Smooth muscle cell of the brain vasculature (primary cell): Measurements from ENCODE around the gene LIG1.

Experiments used
- DNase-seq: peaks from one replicate; pipeline ENCODE4 v3.0.0-alpha.2; 2012; ENCODE audit warnings: low read depth, low spot score

LIG1 gene

DNA sequence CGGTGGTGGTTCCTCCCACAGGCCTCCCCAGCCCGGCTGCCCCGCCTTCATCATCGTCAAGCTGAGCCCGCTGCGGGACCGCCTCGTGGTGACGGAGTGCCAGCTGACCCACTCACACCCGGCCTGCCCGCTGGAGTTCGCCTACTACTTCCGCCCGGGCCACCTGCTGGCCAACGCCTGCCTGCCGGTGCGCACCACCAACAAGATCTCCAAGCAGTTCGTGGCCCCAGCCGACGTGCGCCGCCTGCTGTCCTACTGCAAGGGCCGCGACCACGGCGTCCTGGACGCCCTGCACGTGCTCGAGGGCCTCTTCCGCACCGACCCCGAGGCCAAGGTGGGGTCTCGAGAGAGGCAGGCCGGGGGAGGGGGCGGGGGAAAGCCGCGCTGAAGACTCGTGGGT, 12.3 kb upstream of the LIG1 start:
- no peak for DNase-seq

DNA sequence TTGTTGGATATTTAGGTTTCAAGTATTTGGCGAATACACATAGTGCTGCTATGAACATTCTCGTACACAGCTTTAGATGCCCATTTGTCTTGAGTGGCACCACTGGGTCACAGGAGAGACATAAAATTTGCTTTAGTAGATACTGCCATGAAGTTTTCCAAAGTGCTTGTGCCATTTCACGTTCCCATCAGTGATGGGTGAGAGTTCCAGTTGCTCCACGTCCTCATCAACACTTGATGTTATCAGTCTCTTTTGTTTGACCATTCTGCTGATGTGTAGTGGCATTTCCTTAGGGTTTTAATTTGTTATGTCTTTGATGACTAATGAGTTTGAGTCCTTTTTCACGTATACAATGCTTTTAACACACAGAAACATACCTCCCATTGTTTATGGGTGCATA, 11.4 kb upstream of the LIG1 start:
- DNase-seq, result no peak

DNA sequence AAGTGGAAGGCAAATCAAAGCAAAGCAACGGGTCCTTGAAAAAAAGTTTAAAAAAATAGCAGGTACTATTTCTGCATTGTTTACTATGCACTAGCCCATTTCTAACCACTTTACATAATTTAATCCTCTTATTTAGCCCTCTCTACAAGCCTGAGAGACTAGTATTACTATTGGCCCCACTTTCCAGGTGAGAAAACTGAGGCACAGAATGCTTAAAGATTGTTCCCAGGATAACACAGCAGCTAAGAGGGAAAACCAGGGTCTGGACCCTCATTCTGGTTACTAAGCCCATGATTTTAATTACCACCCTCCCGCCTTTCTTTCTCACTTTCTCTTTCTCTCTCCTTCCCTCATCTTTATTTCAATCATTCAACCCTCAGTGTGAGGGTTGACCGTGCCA, 6.1 kb upstream of the LIG1 start:
- no peak for DNase-seq

DNA sequence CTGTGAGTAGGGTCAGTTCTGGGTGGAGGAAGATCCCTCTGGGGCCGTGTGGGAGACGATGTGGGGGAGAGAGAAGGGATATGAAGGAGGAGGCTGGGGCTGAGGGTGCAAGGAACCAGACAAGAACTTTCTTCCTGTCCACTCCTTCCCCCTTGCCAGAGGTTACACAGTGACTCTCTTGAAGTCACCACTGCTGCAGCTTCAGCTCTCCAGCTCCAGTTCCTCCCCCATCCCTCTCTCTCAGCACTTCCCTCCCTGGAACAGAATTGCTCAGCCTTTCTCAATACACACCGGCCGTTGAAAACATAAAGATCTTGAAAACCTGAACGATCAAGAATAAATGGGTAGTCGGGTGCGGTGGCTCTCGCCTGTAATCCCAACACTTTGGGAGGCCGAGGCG, 5.4 kb upstream of the LIG1 start:
- DNase-seq, result no peak

DNA sequence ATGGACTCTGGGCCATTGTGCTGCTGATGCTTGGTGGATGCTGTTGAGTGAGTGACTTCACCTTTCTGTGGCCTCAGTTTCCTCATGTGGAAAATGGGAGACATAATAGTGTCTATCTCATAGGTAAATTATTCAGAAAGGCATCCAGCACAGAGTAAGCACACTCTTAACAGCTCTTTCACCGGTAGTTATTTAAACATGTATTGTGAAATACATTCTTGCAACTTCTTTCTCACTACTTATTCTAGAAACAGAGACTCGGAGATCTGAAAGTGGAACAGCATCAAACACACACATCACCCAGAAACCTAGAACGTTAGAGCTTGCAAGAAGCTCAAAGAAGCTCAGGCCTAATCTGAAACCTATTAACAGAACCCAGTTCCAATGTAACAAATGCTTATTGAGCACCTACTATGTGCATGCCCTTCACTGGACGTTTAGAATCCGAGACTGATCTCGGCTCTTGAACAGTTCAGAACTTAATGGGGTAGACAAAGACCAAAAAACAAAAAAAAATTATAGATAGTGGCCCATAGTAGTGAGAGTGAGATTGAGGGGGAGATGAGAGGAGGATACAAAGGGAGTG, 4.4 kb upstream of the LIG1 start:
- DNase-seq, result no peak

DNA sequence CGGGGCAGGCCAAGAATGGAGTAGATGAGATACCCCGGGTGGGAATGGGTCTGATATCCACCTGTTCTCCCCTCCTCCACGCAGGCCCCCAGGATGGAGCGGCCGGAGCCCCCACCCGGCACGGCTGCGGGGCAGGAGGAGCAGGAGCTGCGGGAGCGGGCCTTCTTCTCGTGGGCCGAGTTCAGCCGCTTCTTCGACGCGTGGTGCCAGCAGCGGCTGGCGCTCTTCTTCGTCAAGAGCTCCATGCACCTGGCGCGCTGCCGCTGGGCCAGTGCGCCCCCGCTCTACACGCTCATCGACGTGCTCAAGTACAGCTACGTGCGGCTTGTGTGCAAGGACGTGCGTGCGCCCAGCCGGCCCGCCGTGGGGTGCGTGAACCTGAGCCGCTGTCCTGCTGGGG, 1.6 kb upstream of the LIG1 start:
- no peak for DNase-seq

DNA sequence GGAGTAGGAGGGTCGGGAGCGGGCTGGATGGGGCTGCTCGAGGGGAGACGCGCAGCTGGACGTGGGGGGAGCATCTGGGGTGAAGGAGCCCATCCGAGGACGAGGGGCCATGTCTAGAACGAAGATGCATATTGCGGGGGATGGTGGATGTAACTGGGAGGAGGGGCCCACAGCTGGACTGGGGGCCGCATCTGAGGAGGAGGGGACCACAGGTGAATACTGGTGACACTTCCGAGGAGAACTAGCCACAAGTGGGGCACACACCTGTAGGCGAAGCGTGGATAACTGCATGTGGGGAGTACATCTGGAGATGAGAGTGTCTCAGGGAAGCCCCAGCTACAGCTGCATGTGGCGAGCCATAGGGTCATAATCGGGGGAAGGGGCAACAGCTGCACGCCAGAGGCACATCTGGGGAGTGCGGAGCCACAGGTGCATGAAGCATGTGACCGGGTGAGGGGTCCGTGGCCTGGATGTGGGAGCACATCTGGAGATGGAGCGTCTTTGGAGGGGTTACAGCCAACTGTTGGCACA, 738 bp upstream of the LIG1 start:
- no peak for DNase-seq

DNA sequence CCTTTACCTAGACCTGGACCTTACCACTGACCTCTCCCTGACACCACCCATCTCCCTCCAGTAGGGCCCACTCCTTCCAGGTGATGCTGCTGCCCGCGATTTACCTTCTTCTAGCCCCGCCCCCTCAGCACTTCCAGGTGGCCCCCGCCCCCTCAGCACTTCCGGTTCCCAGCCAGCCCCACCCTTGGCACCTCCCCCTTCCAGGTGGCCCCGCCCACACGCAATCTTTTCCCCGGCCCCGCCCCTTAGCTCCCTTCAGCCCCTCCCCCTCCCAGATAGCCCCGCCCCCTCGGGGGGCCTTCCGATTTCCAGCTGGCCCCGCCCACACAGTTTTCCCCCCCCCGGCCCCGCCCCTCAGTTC, 586 bp downstream of the LIG1 start:
- DNase-seq, result no peak

DNA sequence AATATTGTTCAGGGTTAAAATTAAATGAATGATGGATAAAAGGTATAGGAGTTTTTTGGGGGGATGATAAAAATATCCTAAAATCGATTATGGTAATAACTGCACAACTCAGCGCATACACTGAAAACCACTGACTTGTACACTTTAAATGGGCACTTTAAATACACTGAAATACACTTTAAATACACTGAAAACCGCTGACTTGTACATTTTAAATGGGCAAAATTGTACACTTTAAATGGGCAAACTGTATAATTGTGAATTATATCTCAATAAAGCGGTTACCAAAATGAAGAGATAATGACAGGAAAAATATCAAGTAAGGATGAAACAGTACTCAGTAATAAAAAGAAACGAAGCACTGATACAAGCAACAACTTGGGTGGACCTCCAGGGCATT, 1.5 kb downstream of the LIG1 start:
- DNase-seq, result no peak

DNA sequence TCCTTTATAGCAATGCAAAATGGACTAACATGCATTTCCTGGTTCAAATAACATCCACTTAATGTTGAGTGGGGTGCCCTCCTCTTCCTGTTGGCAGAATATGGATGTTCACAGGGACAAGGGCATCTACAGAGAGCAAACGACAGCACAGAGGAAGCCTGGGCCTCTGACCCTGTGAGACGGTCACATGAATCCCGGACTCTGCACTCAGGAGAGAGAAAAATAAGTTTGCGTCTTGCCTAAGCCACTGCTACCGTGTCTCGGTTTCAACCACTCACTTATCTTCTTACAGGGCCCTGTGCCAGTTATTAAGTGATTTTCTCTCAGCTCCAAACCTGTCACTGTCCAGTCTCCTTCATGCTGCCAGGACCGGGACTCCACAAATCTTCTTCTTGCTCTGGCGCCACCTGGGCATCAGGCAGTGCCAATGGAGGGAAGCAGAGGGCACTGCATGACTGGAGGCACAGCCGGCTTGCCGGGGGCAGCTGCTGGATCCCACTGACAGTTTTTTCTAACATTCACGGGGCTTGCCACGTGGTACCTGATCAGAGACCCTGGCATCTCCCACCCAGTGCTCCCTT, 11.8 kb downstream of the LIG1 start:
- DNase-seq, result no peak

DNA sequence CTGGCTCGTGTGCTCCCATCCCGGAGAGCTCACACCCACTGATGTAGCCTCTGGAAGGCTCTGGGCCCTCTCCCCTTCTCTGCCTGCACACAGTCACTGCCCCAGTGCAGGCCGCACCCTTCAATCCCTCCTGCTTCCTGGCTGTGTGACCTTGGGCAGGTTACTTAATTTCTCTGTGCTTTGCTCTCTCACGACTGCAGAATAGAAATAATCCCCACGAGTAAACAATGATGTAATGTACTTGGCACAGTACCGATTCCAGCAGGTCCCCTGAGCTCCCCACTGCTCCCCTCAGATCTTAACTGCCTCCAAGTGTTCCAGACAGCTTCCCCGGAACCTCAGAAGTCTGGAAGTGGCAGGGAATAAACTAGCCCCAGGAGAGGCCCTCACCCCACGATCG, 16.1 kb downstream of the LIG1 start:
- DNase-seq, result no peak

DNA sequence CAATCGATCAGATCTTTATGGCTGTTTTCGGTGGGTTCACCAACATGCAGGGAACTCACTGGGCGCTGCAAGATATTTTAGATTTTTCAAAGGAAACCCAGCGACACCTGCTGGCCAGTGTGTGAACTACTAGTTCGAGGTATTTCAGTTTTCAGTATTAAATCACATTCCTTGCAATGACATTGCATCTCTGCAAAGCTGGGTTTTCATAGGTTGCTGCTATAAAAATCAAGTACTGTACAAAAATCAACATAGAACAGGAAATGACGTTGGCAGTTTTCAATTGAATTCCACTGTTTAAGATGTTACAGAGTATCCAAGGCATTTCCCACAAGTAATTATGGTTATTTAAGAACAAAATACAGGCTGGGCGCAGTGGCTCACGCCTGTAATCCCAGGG, 17.6 kb downstream of the LIG1 start:
- DNase-seq, result no peak

DNA sequence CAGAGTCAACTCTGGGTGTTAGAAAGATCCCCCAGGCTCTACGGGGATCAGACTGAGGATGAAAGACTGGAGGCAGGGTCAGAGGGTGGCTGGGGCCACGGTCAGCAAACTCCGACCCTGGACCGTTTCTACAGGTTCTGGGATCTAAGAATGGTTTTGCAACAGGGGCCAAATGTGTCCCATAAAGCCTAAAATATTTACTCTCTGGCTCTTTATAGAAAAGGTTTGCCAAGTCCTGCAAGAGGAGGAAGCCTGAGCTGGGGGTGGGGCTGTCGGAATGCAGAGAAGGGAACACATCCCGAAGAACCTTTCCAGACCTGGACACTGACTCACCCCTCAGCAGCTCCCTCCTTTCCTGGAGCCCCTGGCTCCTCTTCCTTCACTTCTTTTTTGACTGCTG, 20.7 kb downstream of the LIG1 start:
- DNase-seq, result no peak

DNA sequence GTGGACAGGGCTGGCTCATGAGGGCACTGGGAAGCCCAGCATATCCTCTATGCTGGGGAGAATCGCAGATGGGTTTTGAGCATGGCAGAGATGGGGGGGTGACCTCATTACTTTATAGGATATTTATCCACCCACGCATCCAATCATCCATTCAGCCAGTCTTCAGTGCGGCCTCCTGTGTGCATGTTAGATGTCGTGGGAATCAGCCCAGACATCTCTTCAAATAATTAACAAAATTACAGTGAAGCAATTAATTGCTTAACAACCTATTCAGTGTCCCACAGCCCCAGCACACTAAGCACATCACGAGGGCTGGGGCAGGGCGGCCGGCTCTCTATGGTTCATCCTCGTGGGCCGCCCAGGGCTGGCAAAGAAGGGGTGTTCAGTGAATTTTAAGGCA, 21.6 kb downstream of the LIG1 start:
- no peak for DNase-seq

DNA sequence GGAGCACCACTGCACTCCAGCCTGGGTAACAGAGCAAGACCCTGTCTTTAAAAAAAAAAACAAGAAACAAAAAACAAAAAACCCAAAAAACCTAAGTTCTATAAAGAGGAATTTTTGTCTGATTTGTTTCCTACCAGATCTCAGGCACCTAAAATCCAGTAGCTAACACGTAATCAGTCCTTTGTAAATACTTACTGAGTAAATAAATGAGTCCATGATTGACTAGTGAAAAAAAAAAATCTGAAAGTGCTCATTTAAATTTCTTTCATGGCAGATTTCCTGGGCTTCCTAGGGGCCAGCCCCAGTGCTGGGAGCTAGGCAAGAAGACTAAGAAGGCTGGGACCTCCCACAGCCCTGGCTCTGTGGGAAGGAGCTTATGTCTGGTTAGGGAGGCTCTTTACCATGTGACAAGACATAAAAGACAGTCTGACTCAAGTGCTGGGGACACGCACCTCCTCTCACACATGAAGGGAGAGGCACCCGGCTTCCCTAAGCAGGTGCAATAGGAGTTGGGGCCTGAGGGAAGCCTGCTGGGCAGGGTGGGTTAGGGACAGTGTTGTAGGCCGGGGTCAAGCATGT, 22.5 kb downstream of the LIG1 start:
- no peak for DNase-seq

DNA sequence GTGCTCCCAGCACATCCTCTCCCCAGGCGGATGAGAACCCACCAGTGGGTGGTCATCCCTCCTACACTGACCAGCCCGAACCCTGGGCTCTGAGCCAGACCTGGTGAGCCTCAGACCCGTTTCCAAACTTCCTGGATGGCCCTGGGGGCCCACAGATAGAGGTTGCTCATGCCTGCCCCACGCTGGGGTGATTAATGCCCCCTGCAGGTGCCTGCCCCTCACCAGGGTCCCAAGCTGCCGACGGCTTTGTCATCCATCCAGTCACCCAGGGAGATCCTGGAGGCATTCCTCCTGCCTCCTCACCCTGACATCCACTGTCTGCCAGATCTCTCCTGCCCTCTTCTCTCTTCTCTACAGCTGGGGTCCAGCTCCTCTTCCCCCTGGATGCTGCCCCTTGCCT, 31.1 kb downstream of the LIG1 start:
- DNase-seq, result no peak

DNA sequence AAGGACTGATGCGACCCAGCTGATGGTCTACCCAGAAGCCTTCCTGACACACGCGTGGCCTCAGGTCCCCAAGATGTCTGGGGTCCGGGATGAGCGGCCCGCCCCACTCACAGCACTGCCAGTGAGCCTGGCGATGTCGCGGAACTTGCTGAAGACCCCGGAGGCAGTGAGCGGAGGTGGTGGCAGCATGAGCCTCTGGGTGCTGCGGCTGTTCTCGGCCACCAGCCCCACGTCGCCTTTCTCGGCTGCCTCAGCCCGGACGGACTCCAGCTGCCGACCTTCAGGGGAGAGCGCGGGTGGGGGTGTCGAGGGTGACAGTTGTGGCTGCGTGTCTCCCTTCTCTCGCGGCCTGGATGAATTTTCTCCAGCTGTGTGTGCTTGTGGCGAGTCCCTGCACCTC, 32.7 kb downstream of the LIG1 start:
- DNase-seq, result no peak

DNA sequence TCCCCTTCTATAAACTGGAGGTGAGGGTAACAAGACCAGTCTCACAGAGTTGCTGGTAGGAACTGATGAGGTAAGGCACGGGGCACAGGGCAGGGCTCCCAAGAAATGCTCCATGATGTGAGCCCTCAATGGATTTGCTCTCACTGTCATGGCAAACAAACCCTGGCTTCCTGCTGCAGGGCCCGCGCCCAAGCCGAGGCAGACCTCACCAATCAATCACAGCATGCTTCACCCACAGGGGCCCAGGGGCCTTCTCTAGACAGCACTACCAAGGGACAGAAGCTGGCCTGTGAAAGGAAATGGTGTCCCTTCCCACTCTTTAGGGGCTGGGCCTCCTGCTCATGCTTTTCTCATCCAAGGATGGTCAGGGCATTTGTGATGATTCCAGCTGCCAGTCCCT, 33.6 kb downstream of the LIG1 start:
- no peak for DNase-seq

DNA sequence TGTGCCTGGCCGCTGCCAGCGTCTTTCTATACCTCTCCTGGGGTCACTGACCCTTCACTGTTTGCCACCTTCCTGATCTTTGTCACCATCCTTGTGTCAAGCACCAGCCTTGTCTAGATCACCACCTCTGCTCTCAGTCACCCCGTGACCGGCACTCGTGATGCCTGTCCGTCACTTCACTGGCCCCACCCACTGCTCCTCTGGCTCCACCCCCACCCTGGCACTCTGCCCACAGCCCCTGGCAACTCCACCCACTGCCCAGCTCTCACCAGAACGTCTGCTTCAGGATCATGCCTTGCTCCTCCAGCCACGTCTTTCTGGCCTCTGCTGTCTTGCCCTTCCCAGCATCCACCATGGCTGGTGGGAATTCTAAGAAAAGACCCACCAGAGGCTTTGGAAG, 34.7 kb downstream of the LIG1 start:
- no peak for DNase-seq

DNA sequence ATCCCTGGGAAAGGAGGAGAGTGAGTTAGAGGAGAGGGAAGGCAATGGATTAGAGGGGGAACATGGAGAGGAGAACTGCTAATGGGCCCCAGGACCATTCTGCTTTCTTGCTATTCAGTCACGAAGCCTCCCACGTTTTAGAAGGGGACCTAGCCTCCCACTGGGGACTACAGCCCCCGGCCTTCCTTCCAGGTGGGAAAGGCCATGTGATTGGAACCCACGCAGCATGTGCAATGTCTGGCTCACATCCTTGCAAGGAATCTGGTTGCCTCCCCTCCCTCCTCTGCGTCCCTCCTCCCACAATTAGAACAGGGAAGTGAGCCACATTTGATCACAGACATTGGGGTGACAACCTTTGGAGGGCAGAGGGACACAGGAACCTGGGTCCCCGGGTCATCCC, 37.0 kb downstream of the LIG1 start:
- DNase-seq, result no peak

DNA sequence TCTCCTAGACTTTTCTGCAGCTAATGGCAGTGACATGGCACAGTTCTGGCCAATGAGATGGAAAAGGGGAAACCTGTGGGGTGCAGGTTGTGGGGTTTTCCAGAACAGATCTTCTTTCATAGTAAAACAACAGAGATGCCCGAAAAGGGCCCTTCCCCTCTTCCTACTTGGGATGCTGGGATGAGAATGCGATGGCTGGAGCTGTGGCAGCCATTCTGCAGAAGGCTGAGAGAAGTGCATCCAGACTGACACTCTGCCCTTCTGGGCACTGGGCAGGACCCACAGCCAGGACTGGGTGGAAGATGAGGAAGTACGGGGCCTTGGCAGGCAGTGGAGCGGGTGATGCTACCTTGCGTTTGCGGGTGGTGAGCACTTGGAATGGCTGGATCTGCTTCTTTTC, 42.6 kb downstream of the LIG1 start:
- DNase-seq, result no peak

DNA sequence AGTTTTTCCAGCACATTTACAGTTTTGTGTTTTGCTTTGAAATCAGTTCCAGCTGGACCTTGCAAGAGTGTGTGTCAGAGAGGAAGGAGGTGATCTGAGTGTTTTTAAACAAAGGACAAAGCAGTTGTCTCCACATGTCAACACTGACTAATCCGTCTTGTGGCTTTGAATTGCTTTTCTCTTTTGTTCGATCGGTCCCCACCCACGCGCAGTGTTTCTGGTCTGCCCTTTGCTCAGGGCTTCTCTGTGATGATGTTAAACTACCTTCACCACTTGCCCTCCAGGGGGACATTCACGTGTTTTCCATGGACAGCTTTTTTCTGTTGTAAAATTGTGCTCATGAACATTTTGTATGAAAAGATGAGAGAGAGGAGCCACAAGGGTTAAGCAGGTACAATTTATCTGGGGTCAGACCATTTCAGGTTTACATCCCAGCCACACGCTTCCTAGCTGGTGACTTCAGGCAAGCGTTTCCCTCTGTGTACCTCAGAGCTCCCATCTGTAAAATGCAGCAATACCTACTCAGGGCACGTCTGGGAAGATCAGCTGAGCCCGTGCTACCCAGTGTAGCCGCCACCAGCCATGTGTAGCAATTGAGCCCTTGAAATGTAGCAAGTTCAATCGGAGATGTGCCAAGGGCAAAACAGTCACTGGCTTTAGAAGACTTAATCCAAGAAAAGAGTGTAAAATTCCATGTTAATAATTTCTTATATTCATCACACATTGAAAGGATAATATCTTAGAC, 46.1 kb downstream of the LIG1 start:
- no peak for DNase-seq

DNA sequence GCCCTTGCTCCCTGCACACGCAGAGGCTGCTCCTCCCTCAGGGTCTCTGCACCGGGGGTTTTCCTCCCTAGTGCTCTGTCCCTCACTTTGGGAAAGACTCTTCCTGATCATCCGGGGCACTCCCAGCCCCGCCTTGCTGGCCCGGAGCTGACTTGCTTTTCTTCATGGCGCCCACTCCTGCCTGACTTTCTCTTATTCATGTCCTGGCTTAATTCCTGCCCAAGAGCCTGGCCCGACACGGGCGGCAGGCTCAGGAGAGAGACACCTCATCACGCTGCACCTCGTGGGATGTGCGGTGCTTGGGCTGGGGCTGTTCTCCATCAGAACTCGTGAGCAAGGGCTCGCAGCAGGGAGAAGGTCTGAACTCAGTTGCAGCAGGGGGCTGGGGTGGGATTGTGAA, 47.7 kb downstream of the LIG1 start:
- no peak for DNase-seq
